ENCODE measurements around the gene PDE3B. TPM values are rescaled to one million over a fixed set of nuclear protein-coding genes. Genes with fewer than 3 reads are reported as not detected.

PDE3B gene
- total RNA-seq, 1 experiment from 2014 or later = 6.7 TPM

DNA sequence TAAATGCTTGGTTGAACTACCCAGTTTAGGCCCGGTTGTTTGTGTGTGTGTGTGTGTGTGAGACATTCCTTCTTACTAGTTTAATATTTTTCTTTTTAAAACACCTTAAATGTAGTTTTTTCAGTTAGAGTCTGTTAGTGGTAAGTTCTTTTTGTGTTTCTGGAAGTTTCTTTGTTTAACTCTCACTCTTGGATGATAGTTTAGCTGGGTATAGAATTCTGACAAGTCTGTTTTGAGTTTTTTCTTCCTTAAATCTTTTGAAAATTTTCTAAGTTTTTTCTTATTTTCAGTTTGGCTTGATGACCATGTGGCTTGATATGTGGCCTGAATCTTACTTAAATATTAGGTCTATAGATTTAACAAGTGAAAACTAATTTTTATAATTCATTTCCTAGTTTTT is 60.1 kb downstream of the PDE3B start:
- Histone ChIP-seq H3K4me2 (ENCODE audit: low read length) (no peak overlapping the region), H3K4me1 (ENCODE audit: control insufficient read depth in 1 of 2, insufficient read depth in 2 of 2, low read length in 2 of 2) (no peaks in the 10 kb centered on the region), H3K9me2 (ENCODE audit: insufficient read depth) (no peaks in the 10 kb centered on the region), H3K27ac (ENCODE audit: low read depth, low read length) (no peak overlapping the region), H3K79me2 (ENCODE audit: insufficient read depth, low read length) (no peaks in the 10 kb centered on the region), H3K36me3 (ENCODE audit: control insufficient read depth in 1 of 2, insufficient read depth in 2 of 2, low read length in 2 of 2) (no peaks in the 10 kb centered on the region), H4K20me1 (ENCODE audit: insufficient read depth) (no peaks in the 10 kb centered on the region), H2AFZ (ENCODE audit: low read depth, low read length, poor library complexity, severe bottlenecking) (no peak overlapping the region), H3K9me3 (ENCODE audit: control insufficient read depth in 1 of 2, insufficient read depth in 1 of 2, low read depth in 1 of 2, low read length in 2 of 2) (peaks cover 4 to 5% of the 10 kb centered on the region in 2 experiments; a peak in 1 of 4 replicates), H3K27me3 (ENCODE audit: insufficient read depth, low read length) (no peaks in the 10 kb centered on the region), H3K4me3 (replicated peaks in 1 of 2; ENCODE audit: low read depth in 1 of 2, low read length in 2 of 2) (no peak overlapping the region), H3K9ac (ENCODE audit: low read length) (no peak overlapping the region)
- intact Hi-C loops (cut with micrococcal nuclease) = no loop called here
- POLR2A ChIA-PET = no interaction called here
- CTCF ChIA-PET = no interaction called here
- BruUV-seq (replicated peaks) = no TSS peak
- DNase-seq (ENCODE audit: low read depth, low spot score) (no peak), ATAC-seq (no peak)
- TF ChIP-seq, protein P1, sequence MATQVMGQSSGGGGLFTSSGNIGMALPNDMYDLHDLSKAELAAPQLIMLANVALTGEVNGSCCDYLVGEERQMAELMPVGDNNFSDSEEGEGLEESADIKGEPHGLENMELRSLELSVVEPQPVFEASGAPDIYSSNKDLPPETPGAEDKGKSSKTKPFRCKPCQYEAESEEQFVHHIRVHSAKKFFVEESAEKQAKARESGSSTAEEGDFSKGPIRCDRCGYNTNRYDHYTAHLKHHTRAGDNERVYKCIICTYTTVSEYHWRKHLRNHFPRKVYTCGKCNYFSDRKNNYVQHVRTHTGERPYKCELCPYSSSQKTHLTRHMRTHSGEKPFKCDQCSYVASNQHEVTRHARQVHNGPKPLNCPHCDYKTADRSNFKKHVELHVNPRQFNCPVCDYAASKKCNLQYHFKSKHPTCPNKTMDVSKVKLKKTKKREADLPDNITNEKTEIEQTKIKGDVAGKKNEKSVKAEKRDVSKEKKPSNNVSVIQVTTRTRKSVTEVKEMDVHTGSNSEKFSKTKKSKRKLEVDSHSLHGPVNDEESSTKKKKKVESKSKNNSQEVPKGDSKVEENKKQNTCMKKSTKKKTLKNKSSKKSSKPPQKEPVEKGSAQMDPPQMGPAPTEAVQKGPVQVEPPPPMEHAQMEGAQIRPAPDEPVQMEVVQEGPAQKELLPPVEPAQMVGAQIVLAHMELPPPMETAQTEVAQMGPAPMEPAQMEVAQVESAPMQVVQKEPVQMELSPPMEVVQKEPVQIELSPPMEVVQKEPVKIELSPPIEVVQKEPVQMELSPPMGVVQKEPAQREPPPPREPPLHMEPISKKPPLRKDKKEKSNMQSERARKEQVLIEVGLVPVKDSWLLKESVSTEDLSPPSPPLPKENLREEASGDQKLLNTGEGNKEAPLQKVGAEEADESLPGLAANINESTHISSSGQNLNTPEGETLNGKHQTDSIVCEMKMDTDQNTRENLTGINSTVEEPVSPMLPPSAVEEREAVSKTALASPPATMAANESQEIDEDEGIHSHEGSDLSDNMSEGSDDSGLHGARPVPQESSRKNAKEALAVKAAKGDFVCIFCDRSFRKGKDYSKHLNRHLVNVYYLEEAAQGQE (IDR thresholded peaks at IDR 0.05; ENCODE audit: low read depth) = no peak
- TF ChIP-seq YY1 (IDR thresholded peaks at IDR 0.05; ENCODE audit: extremely low read depth, insufficient replicate concordance, low read depth, low read length) = no peak
- TF ChIP-seq ZFX (IDR thresholded peaks at IDR 0.05) = no peak
- no peak for TF ChIP-seq FOSL1 (IDR thresholded peaks at IDR 0.05; ENCODE audit: low read depth)
- no peak for TF ChIP-seq ZNF274 (IDR thresholded peaks at IDR 0.05; ENCODE audit: low read depth, low read length)
- no peak for TF ChIP-seq CEBPB (IDR thresholded peaks at IDR 0.05; ENCODE audit: low read depth)
- no peak for TF ChIP-seq SP1 (IDR thresholded peaks at IDR 0.05; ENCODE audit: low read depth)
- TF ChIP-seq POLR2A (IDR thresholded peaks at IDR 0.05; ENCODE audit: borderline replicate concordance, extremely low read depth, insufficient read depth, insufficient read length) = no peak
- TF ChIP-seq JUND (IDR thresholded peaks at IDR 0.05) = no peak
- TF ChIP-seq EZH2 (IDR thresholded peaks at IDR 0.05) = no peak
- TF ChIP-seq EGR1 (IDR thresholded peaks at IDR 0.05; ENCODE audit: low read depth) = no peak
- no peak for TF ChIP-seq RAD21 (IDR thresholded peaks at IDR 0.05; ENCODE audit: low read depth)
- TF ChIP-seq CBX3 (IDR thresholded peaks at IDR 0.05; ENCODE audit: low read depth) = no peak
- TF ChIP-seq, protein P2, sequence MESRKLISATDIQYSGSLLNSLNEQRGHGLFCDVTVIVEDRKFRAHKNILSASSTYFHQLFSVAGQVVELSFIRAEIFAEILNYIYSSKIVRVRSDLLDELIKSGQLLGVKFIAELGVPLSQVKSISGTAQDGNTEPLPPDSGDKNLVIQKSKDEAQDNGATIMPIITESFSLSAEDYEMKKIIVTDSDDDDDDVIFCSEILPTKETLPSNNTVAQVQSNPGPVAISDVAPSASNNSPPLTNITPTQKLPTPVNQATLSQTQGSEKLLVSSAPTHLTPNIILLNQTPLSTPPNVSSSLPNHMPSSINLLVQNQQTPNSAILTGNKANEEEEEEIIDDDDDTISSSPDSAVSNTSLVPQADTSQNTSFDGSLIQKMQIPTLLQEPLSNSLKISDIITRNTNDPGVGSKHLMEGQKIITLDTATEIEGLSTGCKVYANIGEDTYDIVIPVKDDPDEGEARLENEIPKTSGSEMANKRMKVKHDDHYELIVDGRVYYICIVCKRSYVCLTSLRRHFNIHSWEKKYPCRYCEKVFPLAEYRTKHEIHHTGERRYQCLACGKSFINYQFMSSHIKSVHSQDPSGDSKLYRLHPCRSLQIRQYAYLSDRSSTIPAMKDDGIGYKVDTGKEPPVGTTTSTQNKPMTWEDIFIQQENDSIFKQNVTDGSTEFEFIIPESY (IDR thresholded peaks at IDR 0.05; ENCODE audit: extremely low read depth, insufficient replicate concordance, low read length) = no peak
- TF ChIP-seq, protein P3, sequence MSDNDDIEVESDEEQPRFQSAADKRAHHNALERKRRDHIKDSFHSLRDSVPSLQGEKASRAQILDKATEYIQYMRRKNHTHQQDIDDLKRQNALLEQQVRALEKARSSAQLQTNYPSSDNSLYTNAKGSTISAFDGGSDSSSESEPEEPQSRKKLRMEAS (IDR thresholded peaks at IDR 0.05) = no peak
- no peak for TF ChIP-seq ELF1 (IDR thresholded peaks at IDR 0.05; ENCODE audit: borderline replicate concordance, low read depth)
- TF ChIP-seq TCF7L2 (IDR thresholded peaks at IDR 0.05; ENCODE audit: borderline replicate concordance, extremely low read depth, insufficient read depth, insufficient read length) = no peak
- TF ChIP-seq SIN3A (IDR thresholded peaks at IDR 0.05; ENCODE audit: low read depth) = no peak
- RAD21 ChIA-PET (ENCODE audit: low non-redundant PET in 1 of 2, low total read pairs in 2 of 2, uncharacterized antibody in 2 of 2, unreplicated experiment in 2 of 2) = no interaction called here
